HepG2 (cell line): ENCODE data around the gene KDM6B. TPM values are rescaled to one million over a fixed set of nuclear protein-coding genes. Genes with fewer than 3 reads are reported as not detected.

Source experiments
- CHCHD3 ChIP-seq: sonication (generic); formaldehyde crosslinking; IDR thresholded peaks from 2 replicates; pipeline ENCODE4 v1.8.0; 2022; ENCODE audit warnings: mild to moderate bottlenecking, missing genetic modification reagents, moderate library complexity
- HNRNPL ChIP-seq: fragments of 200-400 bp; formaldehyde crosslinking; IDR thresholded peaks from 2 replicates; pipeline ENCODE4 v1.6.1; 2017; ENCODE audit warnings: mild to moderate bottlenecking, low read depth, low read length
- MAF1 ChIP-seq: sonication (generic); formaldehyde crosslinking; IDR thresholded peaks from 2 replicates; pipeline ENCODE4 v1.5.0; 2020; ENCODE audit warnings: missing genetic modification reagents, borderline replicate concordance
- MYC ChIP-seq: sonication (generic); formaldehyde crosslinking; IDR thresholded peaks from 2 replicates; pipeline ENCODE4 v1.9.0; 2021; ENCODE audit warnings: missing genetic modification reagents, borderline replicate concordance
- PHF5A ChIP-seq: IDR thresholded peaks from one replicate; pipeline ENCODE4 v1.6.1; 2018; ENCODE audit warnings: low read depth, missing genetic modification reagents; ENCODE audit not compliant: unreplicated experiment
- PTBP1 ChIP-seq: fragments of 200-400 bp; formaldehyde crosslinking; IDR thresholded peaks from 2 replicates; pipeline ENCODE4 v1.6.1; 2018; ENCODE audit warnings: low read length, low read depth; ENCODE audit not compliant: poor library complexity, severe bottlenecking
- SMC3 ChIP-seq: IDR thresholded peaks from 2 replicates; pipeline ENCODE4 v1.6.1; 2011; ENCODE audit warnings: low read length, improper control_type of control experiment
- SRSF1 ChIP-seq: fragments of 200-400 bp; formaldehyde crosslinking; optimal IDR thresholded peaks from 2 replicates; pipeline ENCODE3; 2017; ENCODE audit warnings: mild to moderate bottlenecking, low read depth, low read length, moderate library complexity
- SSRP1 ChIP-seq: IDR thresholded peaks from 2 replicates; pipeline ENCODE4 v1.6.1; 2016; ENCODE audit warnings: control low read depth
- THAP11 ChIP-seq: IDR thresholded peaks from 2 replicates; pipeline ENCODE4 v1.6.1; 2016; ENCODE audit warnings: missing biosample characterization, missing genetic modification reagents
- ZFP36 ChIP-seq: fragments of 150-350 bp; IDR thresholded peaks from 2 replicates; pipeline ENCODE4 v1.6.1; 2018; ENCODE audit warnings: borderline replicate concordance, low read length, low read depth; ENCODE audit not compliant: partially characterized antibody
- ZKSCAN5 ChIP-seq: sonication (generic); formaldehyde crosslinking; IDR thresholded peaks from 2 replicates; pipeline ENCODE4 v1.5.1; 2020; ENCODE audit warnings: mild to moderate bottlenecking, missing genetic modification reagents
- ZNF251 ChIP-seq: sonication (generic); formaldehyde crosslinking; IDR thresholded peaks from 2 replicates; pipeline ENCODE4 v1.9.0; 2021; ENCODE audit warnings: mild to moderate bottlenecking, missing genetic modification reagents
- ZNF550 ChIP-seq: sonication (generic); formaldehyde crosslinking; IDR thresholded peaks from 2 replicates; pipeline ENCODE4 v1.4.0; 2020; ENCODE audit warnings: mild to moderate bottlenecking, missing genetic modification reagents, borderline replicate concordance
- polyA plus RNA-seq, 8 experiments: library from polyadenylated mRNA; depleted of rRNA in 3 of 8; stranded (reverse) in 7 of 8; unstranded in 1 of 8; fragments of >200 nt; fragmentation: Illumina TruSeq in 4 of 8; extraction: Trizol in 4 of 8; gene quantifications; 2 replicates each; pipeline versions ENCODE4 v1.2.1 to v1.2.3, GENCODE V29; 2011 to 2016; ENCODE audit warnings: low read depth in 4 of 8, missing spikeins in 1 of 8, mixed read lengths in 1 of 8; ENCODE audit not compliant: insufficient read depth in 1 of 8
- total RNA-seq, 5 experiments: library from RNA; depleted of rRNA; stranded (reverse); fragments of >200 nt; fragmentation: Illumina TruSeq; extraction: Trizol; gene quantifications; 2 replicates each; pipeline ENCODE4 v1.2.3, GENCODE V29; 2016; ENCODE audit warnings: low read depth in 1 of 5
- TF ChIP-seq, protein P1 (sequence below): sonication (generic); formaldehyde crosslinking; IDR thresholded peaks from 2 replicates; pipeline ENCODE4 v1.4.0; 2020; ENCODE audit warnings: low read depth, missing genetic modification reagents
- TF ChIP-seq, protein P2 (sequence below): sonication (generic); formaldehyde crosslinking; IDR thresholded peaks from 2 replicates; pipeline ENCODE4 v1.5.1; 2020; ENCODE audit warnings: missing genetic modification reagents, mild to moderate bottlenecking, borderline replicate concordance
- TF ChIP-seq, protein P3 (sequence below): sonication (generic); formaldehyde crosslinking; IDR thresholded peaks from 2 replicates; pipeline ENCODE4 v1.8.0; 2022; ENCODE audit warnings: missing genetic modification reagents, low read depth, mild to moderate bottlenecking, borderline replicate concordance
- TF ChIP-seq, protein P4 (sequence below): sonication (generic); formaldehyde crosslinking; IDR thresholded peaks from 2 replicates; pipeline ENCODE4 v1.8.0; 2022; ENCODE audit warnings: mild to moderate bottlenecking, missing genetic modification reagents, moderate library complexity
- TF ChIP-seq, protein P5 (sequence below): sonication (generic); formaldehyde crosslinking; IDR thresholded peaks from 2 replicates; pipeline ENCODE4 v1.8.1; 2023; ENCODE audit warnings: mild to moderate bottlenecking, missing genetic modification reagents

The KDM6B gene
- total and polyA plus RNA-seq, 2 of the 13 experiments (the other 11 are each of a cell fraction or from before 2014, with no cell fraction given) = 1.3 to 2.1 TPM

DNA sequence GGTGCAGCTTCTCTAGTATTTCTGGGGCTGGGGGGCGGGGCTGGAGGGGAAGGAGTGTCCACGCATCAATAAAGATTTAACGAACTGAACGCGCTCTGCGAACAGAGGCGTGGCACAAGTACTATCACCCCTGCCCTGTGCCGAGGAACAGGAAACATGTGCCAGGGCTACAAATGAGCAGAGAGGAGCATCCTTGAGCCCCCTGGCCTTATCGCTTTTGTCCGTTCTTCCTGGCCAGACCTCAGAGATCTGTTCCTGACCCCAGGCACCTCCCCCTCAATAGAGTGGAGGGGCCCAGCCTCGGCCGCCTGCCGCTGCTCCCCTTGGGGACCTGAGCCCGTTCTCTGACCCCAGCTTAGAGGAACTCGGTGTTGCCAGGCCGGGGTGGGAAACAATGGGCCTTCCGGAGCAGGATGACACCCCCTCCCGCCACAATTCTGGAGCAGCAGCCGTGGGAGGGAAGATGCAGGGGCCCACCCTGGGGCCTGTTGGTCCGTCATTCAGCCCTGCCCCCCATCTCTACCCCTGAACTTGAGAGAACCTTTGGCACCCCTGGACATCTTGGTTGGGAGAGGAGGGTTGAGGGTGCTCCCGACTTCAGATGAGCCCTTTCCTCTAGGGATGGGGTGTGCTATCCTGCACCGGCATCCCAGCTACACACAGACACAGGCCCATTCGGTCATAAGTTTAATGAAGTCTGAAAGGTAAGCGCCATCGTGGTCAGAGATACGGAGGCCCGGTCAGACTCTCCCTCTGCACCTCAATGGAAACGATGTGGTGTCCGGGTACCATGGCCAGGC is 22.2 kb downstream of the KDM6B start (continued):
- TF ChIP-seq, protein P1, sequence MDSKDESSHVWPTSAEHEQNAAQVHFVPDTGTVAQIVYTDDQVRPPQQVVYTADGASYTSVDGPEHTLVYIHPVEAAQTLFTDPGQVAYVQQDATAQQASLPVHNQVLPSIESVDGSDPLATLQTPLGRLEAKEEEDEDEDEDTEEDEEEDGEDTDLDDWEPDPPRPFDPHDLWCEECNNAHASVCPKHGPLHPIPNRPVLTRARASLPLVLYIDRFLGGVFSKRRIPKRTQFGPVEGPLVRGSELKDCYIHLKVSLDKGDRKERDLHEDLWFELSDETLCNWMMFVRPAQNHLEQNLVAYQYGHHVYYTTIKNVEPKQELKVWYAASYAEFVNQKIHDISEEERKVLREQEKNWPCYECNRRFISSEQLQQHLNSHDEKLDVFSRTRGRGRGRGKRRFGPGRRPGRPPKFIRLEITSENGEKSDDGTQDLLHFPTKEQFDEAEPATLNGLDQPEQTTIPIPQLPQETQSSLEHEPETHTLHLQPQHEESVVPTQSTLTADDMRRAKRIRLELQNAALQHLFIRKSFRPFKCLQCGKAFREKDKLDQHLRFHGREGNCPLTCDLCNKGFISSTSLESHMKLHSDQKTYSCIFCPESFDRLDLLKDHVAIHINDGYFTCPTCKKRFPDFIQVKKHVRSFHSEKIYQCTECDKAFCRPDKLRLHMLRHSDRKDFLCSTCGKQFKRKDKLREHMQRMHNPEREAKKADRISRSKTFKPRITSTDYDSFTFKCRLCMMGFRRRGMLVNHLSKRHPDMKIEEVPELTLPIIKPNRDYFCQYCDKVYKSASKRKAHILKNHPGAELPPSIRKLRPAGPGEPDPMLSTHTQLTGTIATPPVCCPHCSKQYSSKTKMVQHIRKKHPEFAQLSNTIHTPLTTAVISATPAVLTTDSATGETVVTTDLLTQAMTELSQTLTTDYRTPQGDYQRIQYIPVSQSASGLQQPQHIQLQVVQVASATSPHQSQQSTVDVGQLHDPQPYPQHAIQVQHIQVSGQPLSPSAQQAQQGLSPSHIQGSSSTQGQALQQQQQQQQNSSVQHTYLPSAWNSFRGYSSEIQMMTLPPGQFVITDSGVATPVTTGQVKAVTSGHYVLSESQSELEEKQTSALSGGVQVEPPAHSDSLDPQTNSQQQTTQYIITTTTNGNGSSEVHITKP = no peak
- TF ChIP-seq, protein P2, sequence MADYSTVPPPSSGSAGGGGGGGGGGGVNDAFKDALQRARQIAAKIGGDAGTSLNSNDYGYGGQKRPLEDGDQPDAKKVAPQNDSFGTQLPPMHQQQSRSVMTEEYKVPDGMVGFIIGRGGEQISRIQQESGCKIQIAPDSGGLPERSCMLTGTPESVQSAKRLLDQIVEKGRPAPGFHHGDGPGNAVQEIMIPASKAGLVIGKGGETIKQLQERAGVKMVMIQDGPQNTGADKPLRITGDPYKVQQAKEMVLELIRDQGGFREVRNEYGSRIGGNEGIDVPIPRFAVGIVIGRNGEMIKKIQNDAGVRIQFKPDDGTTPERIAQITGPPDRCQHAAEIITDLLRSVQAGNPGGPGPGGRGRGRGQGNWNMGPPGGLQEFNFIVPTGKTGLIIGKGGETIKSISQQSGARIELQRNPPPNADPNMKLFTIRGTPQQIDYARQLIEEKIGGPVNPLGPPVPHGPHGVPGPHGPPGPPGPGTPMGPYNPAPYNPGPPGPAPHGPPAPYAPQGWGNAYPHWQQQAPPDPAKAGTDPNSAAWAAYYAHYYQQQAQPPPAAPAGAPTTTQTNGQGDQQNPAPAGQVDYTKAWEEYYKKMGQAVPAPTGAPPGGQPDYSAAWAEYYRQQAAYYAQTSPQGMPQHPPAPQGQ (CRISPR knock-in tag) = 0 out of 2 replicates have a peak, but pooled peaks have one; percentile 3
- peak; percentile 1 for TF ChIP-seq SRSF1
- TF ChIP-seq PHF5A (CRISPR knock-in tag) = no peak
- no peak for TF ChIP-seq SMC3
- no peak for TF ChIP-seq ZKSCAN5 (CRISPR knock-in tag)
- TF ChIP-seq MYC = no peak
- peak; percentile 82; the same call in 1 of the 2 replicates for TF ChIP-seq SSRP1 (CRISPR knock-in tag)
- TF ChIP-seq HNRNPL = 0 out of 2 replicates have a peak, but pooled peaks have one; percentile 38
- TF ChIP-seq, protein P3, sequence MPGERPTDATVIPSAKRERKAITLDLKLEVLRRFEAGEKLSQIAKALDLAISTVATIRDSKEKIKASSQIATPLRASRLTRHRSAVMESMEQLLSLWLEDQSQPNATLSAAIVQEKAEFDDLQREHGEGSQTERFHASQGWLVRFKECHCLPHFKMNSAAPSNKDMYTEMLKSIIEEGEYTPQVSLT = no peak
- TF ChIP-seq THAP11 (CRISPR knock-in tag) = no peak
- no peak for TF ChIP-seq ZNF251
- TF ChIP-seq MAF1 = no peak
- TF ChIP-seq PTBP1 = no peak
- TF ChIP-seq, protein P4, sequence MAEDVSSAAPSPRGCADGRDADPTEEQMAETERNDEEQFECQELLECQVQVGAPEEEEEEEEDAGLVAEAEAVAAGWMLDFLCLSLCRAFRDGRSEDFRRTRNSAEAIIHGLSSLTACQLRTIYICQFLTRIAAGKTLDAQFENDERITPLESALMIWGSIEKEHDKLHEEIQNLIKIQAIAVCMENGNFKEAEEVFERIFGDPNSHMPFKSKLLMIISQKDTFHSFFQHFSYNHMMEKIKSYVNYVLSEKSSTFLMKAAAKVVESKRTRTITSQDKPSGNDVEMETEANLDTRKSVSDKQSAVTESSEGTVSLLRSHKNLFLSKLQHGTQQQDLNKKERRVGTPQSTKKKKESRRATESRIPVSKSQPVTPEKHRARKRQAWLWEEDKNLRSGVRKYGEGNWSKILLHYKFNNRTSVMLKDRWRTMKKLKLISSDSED (CRISPR knock-in tag) = no peak
- TF ChIP-seq ZNF550 (CRISPR knock-in tag) = no peak
- no peak for TF ChIP-seq CHCHD3 (CRISPR knock-in tag)
- no peak for TF ChIP-seq ZFP36
- TF ChIP-seq, protein P5, sequence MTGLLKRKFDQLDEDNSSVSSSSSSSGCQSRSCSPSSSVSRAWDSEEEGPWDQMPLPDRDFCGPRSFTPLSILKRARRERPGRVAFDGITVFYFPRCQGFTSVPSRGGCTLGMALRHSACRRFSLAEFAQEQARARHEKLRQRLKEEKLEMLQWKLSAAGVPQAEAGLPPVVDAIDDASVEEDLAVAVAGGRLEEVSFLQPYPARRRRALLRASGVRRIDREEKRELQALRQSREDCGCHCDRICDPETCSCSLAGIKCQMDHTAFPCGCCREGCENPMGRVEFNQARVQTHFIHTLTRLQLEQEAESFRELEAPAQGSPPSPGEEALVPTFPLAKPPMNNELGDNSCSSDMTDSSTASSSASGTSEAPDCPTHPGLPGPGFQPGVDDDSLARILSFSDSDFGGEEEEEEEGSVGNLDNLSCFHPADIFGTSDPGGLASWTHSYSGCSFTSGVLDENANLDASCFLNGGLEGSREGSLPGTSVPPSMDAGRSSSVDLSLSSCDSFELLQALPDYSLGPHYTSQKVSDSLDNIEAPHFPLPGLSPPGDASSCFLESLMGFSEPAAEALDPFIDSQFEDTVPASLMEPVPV = no peak
